H1 (cell line): Measurements from ENCODE around the gene HERC4. TPM values are rescaled to one million over a fixed set of nuclear protein-coding genes. Genes with fewer than 3 reads are reported as not detected.
A peak's percentile ranks its signal among the peaks of the same experiment; 100 is the strongest.

Source experiments
- CTCF ChIA-PET: fragments of 300-600 bp; sonication (Branson Sonifier 250); formaldehyde crosslinking; loops from one replicate; lab custom pipeline; 2021; ENCODE audit not compliant: partially characterized antibody; lab: Charles Lee
- POLR2A ChIA-PET: fragments of 300-600 bp; sonication (Branson Sonifier 250); formaldehyde crosslinking; loops from one replicate; lab custom pipeline; 2021; ENCODE audit warnings: inconsistent platforms; ENCODE audit not compliant: partially characterized antibody; lab: Charles Lee
- DNase-seq, 2 experiments: peaks; one replicate each; pipeline versions ENCODE4 v3.0.0 to v3.0.0-alpha.2; 2010 to 2022; ENCODE audit warnings: low spot score in 2 of 2, low read depth in 1 of 2, mixed read lengths in 1 of 2
- FAIRE-seq: peaks from 2 replicates; lab custom pipeline; 2011; peaks lifted over from hg19 to GRCh38; lab: Jason Lieb, UNC
- H2AFZ ChIP-seq: 2 replicates; pipeline ENCODE4 v1.8.1; 2012; ENCODE audit warnings: low read length, inconsistent platforms
- H2AK5ac ChIP-seq: 2 replicates; pipeline ENCODE4 v1.6.1; 2013; ENCODE audit warnings: low read depth, low read length
- H2BK120ac ChIP-seq: replicated peaks from 2 replicates; pipeline ENCODE3; 2013; ENCODE audit warnings: low read depth, low read length, inconsistent platforms
- H2BK12ac ChIP-seq: 2 replicates; pipeline ENCODE4 v1.6.1; 2013; ENCODE audit warnings: low read depth, low read length
- H2BK15ac ChIP-seq: 2 replicates; pipeline ENCODE4 v1.6.1; 2013; ENCODE audit warnings: low read length
- H2BK20ac ChIP-seq: 2 replicates; pipeline ENCODE4 v1.6.1; 2013; ENCODE audit warnings: low read length
- H2BK5ac ChIP-seq: 2 replicates; pipeline ENCODE4 v1.6.1; 2013; ENCODE audit warnings: low read depth, low read length
- H3K14ac ChIP-seq: 2 replicates; pipeline ENCODE4 v1.6.1; 2013; ENCODE audit warnings: inconsistent platforms; ENCODE audit not compliant: insufficient read length
- H3K18ac ChIP-seq: 2 replicates; pipeline ENCODE4 v1.6.1; 2013; ENCODE audit warnings: low read length; ENCODE audit errors: extremely low read depth
- H3K23ac ChIP-seq: 2 replicates; pipeline ENCODE4 v1.6.1; 2013; ENCODE audit warnings: inconsistent platforms; ENCODE audit not compliant: insufficient read length
- H3K23me2 ChIP-seq: 2 replicates; pipeline ENCODE4 v1.6.1; 2013; ENCODE audit warnings: low read depth, low read length
- H3K27ac ChIP-seq: 2 replicates; pipeline ENCODE4 v1.6.1; 2011; ENCODE audit warnings: low read depth, low read length, inconsistent platforms
- H3K27me3 ChIP-seq, 4 experiments: replicated peaks in 1 of 4; 1 replicate in 1 of 4; 2 replicates in 3 of 4; pipeline versions ENCODE4 v1.6.1 to v1.8.1; 2011 to 2013; ENCODE audit warnings: low read length in 3 of 4, mild to moderate bottlenecking in 3 of 4, inconsistent platforms in 2 of 4, mixed read lengths in 2 of 4, moderate library complexity in 1 of 4; ENCODE audit not compliant: control insufficient read depth in 3 of 4, insufficient read depth in 3 of 4; ENCODE audit errors: extremely low read depth in 1 of 4
- H3K36me3 ChIP-seq, 4 experiments: 2 replicates each; pipeline versions ENCODE4 v1.6.1 to v1.8.1; 2011 to 2013; ENCODE audit warnings: mild to moderate bottlenecking in 4 of 4, low read length in 3 of 4, moderate library complexity in 2 of 4, control low read depth in 1 of 4, inconsistent platforms in 1 of 4; ENCODE audit not compliant: insufficient read depth in 4 of 4, control insufficient read depth in 2 of 4
- H3K4ac ChIP-seq: replicated peaks from 2 replicates; pipeline ENCODE3; 2013; ENCODE audit warnings: low read length, low read depth, mixed read lengths, inconsistent platforms; ENCODE audit not compliant: insufficient read length
- H3K4me1 ChIP-seq, 4 experiments: replicated peaks in 1 of 4; 1 replicate in 1 of 4; 2 replicates in 3 of 4; pipeline versions ENCODE4 v1.6.1 to v1.8.1; 2011 to 2013; ENCODE audit warnings: low read length in 3 of 4, inconsistent platforms in 2 of 4, mixed read lengths in 1 of 4; ENCODE audit not compliant: insufficient read depth in 4 of 4, control insufficient read depth in 3 of 4
- H3K4me2 ChIP-seq, 2 experiments: 2 replicates each; pipeline versions ENCODE4 v1.6.1 to v1.8.1; 2011 to 2013; ENCODE audit warnings: low read depth in 2 of 2, low read length in 2 of 2, control low read depth in 1 of 2, inconsistent platforms in 1 of 2, mild to moderate bottlenecking in 1 of 2; ENCODE audit not compliant: insufficient read depth in 1 of 2
- H3K4me3 ChIP-seq, 4 experiments: fragments of 200-600, 300-600 bp in 1 of 4; sonication (generic), shearing (Covaris generic), sonication (Bioruptor Twin) in 1 of 4; 2 replicates each; pipeline versions ENCODE4 v1.5.1 to v1.8.1; 2011 to 2016; ENCODE audit warnings: low read length in 4 of 4, low read depth in 3 of 4, control low read depth in 2 of 4, inconsistent platforms in 2 of 4, mild to moderate bottlenecking in 2 of 4, mixed read lengths in 1 of 4, moderate library complexity in 1 of 4; ENCODE audit not compliant: insufficient read depth in 2 of 4; ENCODE audit errors: extremely low read depth in 1 of 4
- H3K56ac ChIP-seq: replicated peaks from 2 replicates; pipeline ENCODE3; 2013; ENCODE audit warnings: low read depth, mild to moderate bottlenecking, mixed read lengths, low read length, inconsistent platforms; ENCODE audit not compliant: insufficient read length
- H3K79me1 ChIP-seq: 2 replicates; pipeline ENCODE4 v1.6.1; 2013; ENCODE audit warnings: low read depth, low read length, control low read depth
- H3K79me2 ChIP-seq, 2 experiments: 2 replicates each; pipeline versions ENCODE4 v1.6.1 to v1.8.1; 2012 to 2013; ENCODE audit warnings: low read length in 2 of 2, mild to moderate bottlenecking in 2 of 2, inconsistent platforms in 1 of 2; ENCODE audit not compliant: insufficient read depth in 2 of 2, control insufficient read depth in 1 of 2
- H3K9ac ChIP-seq, 4 experiments: replicated peaks in 1 of 4; 1 replicate in 1 of 4; 2 replicates in 3 of 4; pipeline versions ENCODE4 v1.6.1 to v1.8.1; 2011 to 2013; ENCODE audit warnings: low read depth in 3 of 4, low read length in 3 of 4, control low read depth in 2 of 4, mild to moderate bottlenecking in 2 of 4, moderate library complexity in 2 of 4, inconsistent platforms in 1 of 4; ENCODE audit errors: extremely low read depth in 1 of 4
- H3K9me3 ChIP-seq, 2 experiments: 2 replicates each; pipeline versions ENCODE4 v1.6.1 to v1.8.1; 2012 to 2013; ENCODE audit warnings: mild to moderate bottlenecking in 2 of 2, moderate library complexity in 2 of 2, control low read depth in 1 of 2, inconsistent platforms in 1 of 2, low read depth in 1 of 2, low read length in 1 of 2, mixed read lengths in 1 of 2; ENCODE audit not compliant: insufficient read depth in 2 of 2
- H4K20me1 ChIP-seq, 2 experiments: replicated peaks in 1 of 2; 2 replicates each; pipeline versions ENCODE3 to v1.8.1; 2011 to 2013; ENCODE audit warnings: inconsistent platforms in 2 of 2, low read length in 2 of 2, mild to moderate bottlenecking in 1 of 2; ENCODE audit not compliant: insufficient read depth in 2 of 2, control insufficient read depth in 1 of 2
- H4K5ac ChIP-seq: 2 replicates; pipeline ENCODE4 v1.6.1; 2013; ENCODE audit warnings: low read length, low read depth, mixed read lengths, inconsistent platforms; ENCODE audit not compliant: insufficient read length
- H4K8ac ChIP-seq: 2 replicates; pipeline ENCODE4 v1.8.0; 2013; ENCODE audit warnings: mild to moderate bottlenecking, moderate library complexity, low read length, inconsistent platforms; ENCODE audit not compliant: insufficient read depth; ENCODE audit errors: extremely low read depth
- H4K91ac ChIP-seq: replicated peaks from 2 replicates; pipeline ENCODE3; 2013; ENCODE audit warnings: low read length, mixed read lengths, inconsistent platforms; ENCODE audit not compliant: insufficient read length
- CREB1 ChIP-seq: IDR thresholded peaks from 2 replicates; pipeline ENCODE4 v1.6.1; 2012; ENCODE audit warnings: inconsistent platforms
- NANOG ChIP-seq: IDR thresholded peaks from 2 replicates; pipeline ENCODE4 v1.6.1; 2011; ENCODE audit warnings: low read length, low read depth, mild to moderate bottlenecking, inconsistent platforms; ENCODE audit not compliant: insufficient read depth, poor library complexity, severe bottlenecking
- RFX5 ChIP-seq: IDR thresholded peaks from 2 replicates; pipeline ENCODE4 v1.6.1; 2011; ENCODE audit warnings: low read depth, low read length, improper control_type of control experiment, borderline replicate concordance
- WGBS, 2 experiments: shearing (Covaris generic) in 1 of 2; methylation state at CpG; one replicate each; pipeline versions ENCODE4 v1.1.6 to v1.1.7; 2013 to 2015; ENCODE audit warnings: low lambda C conversion rate in 2 of 2, mixed read lengths in 2 of 2, inconsistent platforms in 1 of 2, low coverage in 1 of 2, missing lambda C conversion rate in 1 of 2; ENCODE audit not compliant: insufficient replicate concordance in 2 of 2, insufficient coverage in 1 of 2, insufficient read length in 1 of 2; ENCODE audit errors: extremely low coverage in 1 of 2, missing lambda C conversion rate in 1 of 2; 5-methylcytosine and 5-hydroxymethylcytosine counted together
- polyA plus RNA-seq, 7 experiments: library from polyadenylated mRNA; depleted of rRNA in 3 of 7; stranded (reverse) in 5 of 7; unstranded in 2 of 7; fragments of >200 nt in 5 of 7; fragments of 200-250 nt in 2 of 7; gene quantifications; 1 replicate in 5 of 7; 2 replicates in 1 of 7; 4 replicates in 1 of 7; pipeline versions ENCODE4 v1.2.1 to v1.2.3, GENCODE V29; 2011 to 2013; ENCODE audit warnings: missing spikeins in 2 of 7, mixed read lengths in 2 of 7
- total RNA-seq: library from RNA; stranded (reverse); fragmentation: NEBNext Ultra II Directional; extraction: Animal tissue kit (Norgen Biotek cat#: 25700); gene quantifications from 2 replicates; pipeline ENCODE4 v1.2.1, GENCODE V29; 2021

The HERC4 gene
- total and polyA plus RNA-seq, 2 of the 8 experiments (the other 6 are each of a cell fraction or from before 2014, with no cell fraction given), result 7.5 to 44.0 TPM

DNA sequence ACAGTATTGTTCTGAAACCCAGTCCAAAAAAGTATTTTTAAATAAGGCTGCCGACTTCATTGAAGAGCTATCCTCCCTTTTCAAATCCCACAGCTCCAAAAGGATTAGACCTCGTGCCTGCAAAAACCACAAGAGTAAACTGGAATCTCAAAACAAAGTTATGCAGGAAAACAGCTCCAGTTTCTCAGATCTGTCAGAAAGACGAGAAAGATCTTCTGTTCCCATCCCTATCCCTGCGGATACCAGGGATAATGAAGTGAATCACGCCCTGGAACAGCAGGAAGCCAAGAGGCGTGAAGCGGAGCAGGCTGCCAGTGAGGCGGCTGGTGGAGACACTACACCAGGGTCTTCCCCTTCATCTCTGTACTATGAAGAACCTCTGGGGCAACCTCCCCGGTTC lies 46.8 kb upstream of the HERC4 start:
- WGBS, 2 experiments, result 82% methylated on average over 9 of the region's 9 CpGs; no CpG with 5 or more reads in 1 of the 2 experiments
- Histone ChIP-seq H3K18ac (no peak overlapping the region), H3K4me3 (no peak overlapping the region), H3K14ac (no peak overlapping the region), H3K4me2 (no peak overlapping the region), H2BK12ac (no peak overlapping the region), H4K20me1 (no peaks in the 10 kb centered on the region), H3K4ac (no peak overlapping the region), H4K91ac (no peak overlapping the region), H2BK120ac (no peak overlapping the region), H3K27me3 (no peaks in the 10 kb centered on the region), H3K79me1 (no peaks in the 10 kb centered on the region), H3K4me1 (no peaks in the 10 kb centered on the region; a peak in 1 of 7 replicates), H4K8ac (peak overlapping the region; percentile 39; the same call in 1 of the 2 replicates), H3K9ac (no peak overlapping the region), H3K23ac (no peak overlapping the region), H3K27ac (no peak overlapping the region), H2BK15ac (no peak overlapping the region; the same call in 1 of the 2 replicates), H2AK5ac (no peak overlapping the region), H3K23me2 (no peaks in the 10 kb centered on the region), H2BK20ac (no peak overlapping the region), H3K79me2 (no peaks in the 10 kb centered on the region), H3K9me3 (no peaks in the 10 kb centered on the region), H3K56ac (no peak overlapping the region), H4K5ac (no peak overlapping the region), H2BK5ac (no peak overlapping the region), H3K36me3 (no peaks in the 10 kb centered on the region), H2AFZ (peak overlapping the region; percentile 17; the same call in 1 of the 2 replicates)
- ChIA-PET CTCF (interaction anchor here (0.8 to 1.8 kb wide), 4 partner anchors 8 to 91 kb away, joined by 3 to 12 read pairs (median 4); no protein-coding TSS in a partner anchor), POLR2A (no interaction called here)
- TF ChIP-seq RFX5, result no peak
- no peak for TF ChIP-seq CREB1
- no peak for TF ChIP-seq NANOG
- DNase-seq (no peak), FAIRE-seq (no peak)
